A673 (cell line): ENCODE measurements around the gene RAPGEF4. TPM values are rescaled to one million over a fixed set of nuclear protein-coding genes. Genes with fewer than 3 reads are reported as not detected.

Experiments used
- BruUV-seq: library from RNA; stranded (reverse); fragments of 400-500 nt; replicated peaks from 2 replicates; lab custom pipeline; 2021; lab: Mats Ljungman, UMichigan
- CTCF ChIA-PET: fragments of 300-600 bp; sonication (Branson Sonifier 250); formaldehyde crosslinking; loops from one replicate; lab custom pipeline; 2022; ENCODE audit warnings: antibody characterized with exemption; lab: Charles Lee
- POLR2A ChIA-PET: fragments of 300-600 bp; sonication (Branson Sonifier 250); formaldehyde crosslinking; loops from one replicate; lab custom pipeline; 2022; ENCODE audit warnings: antibody characterized with exemption; ENCODE audit not compliant: low non-redundant PET; lab: Charles Lee
- DNase-seq: peaks from one replicate; pipeline ENCODE4 v3.0.0-alpha.2; 2015; ENCODE audit warnings: low spot score
- H3K27ac ChIP-seq: fragments of 200-600 bp; sonication (generic); 2 replicates; pipeline ENCODE4 v1.5.1; 2016; ENCODE audit warnings: mixed run types, low read depth, mild to moderate bottlenecking, mixed read lengths, antibody characterized with exemption, low read length; ENCODE audit not compliant: poor library complexity, severe bottlenecking
- H3K27me3 ChIP-seq: fragments of 200-600 bp; sonication (generic); replicated peaks from 2 replicates; pipeline ENCODE4 v1.6.1; 2017; ENCODE audit warnings: mixed run types, low read depth, mild to moderate bottlenecking, mixed read lengths, antibody characterized with exemption, low read length; ENCODE audit not compliant: insufficient read depth, poor library complexity
- H3K36me3 ChIP-seq: fragments of 200-600 bp; sonication (generic); 2 replicates; pipeline ENCODE4 v1.6.1; 2016; ENCODE audit warnings: mixed run types, mild to moderate bottlenecking, mixed read lengths, antibody characterized with exemption, low read length; ENCODE audit not compliant: insufficient read depth, poor library complexity, severe bottlenecking
- H3K4me1 ChIP-seq: fragments of 200-600 bp; sonication (generic); 2 replicates; pipeline ENCODE4 v1.6.1; 2017; ENCODE audit warnings: mixed run types, mild to moderate bottlenecking, mixed read lengths, antibody characterized with exemption, low read length; ENCODE audit not compliant: insufficient read depth, poor library complexity, severe bottlenecking
- H3K4me3 ChIP-seq: fragments of 200-600 bp; sonication (generic); 2 replicates; pipeline ENCODE4 v1.5.1; 2016; ENCODE audit warnings: low read depth, mixed run types, mild to moderate bottlenecking, mixed read lengths, low read length; ENCODE audit not compliant: poor library complexity, severe bottlenecking
- H3K9me3 ChIP-seq: fragments of 200-600 bp; sonication (generic); 2 replicates; pipeline ENCODE4 v1.6.1; 2016; ENCODE audit warnings: mixed run types, low read depth, mild to moderate bottlenecking, mixed read lengths, antibody characterized with exemption, low read length; ENCODE audit not compliant: poor library complexity, severe bottlenecking
- CTCF ChIP-seq: fragments of 300-800, 200-600 bp; sonication (generic); conservative IDR thresholded peaks from 2 replicates; pipeline ENCODE4 v1.5.1; 2017; ENCODE audit warnings: low read depth, mild to moderate bottlenecking, antibody characterized with exemption, low read length, moderate library complexity, mixed read lengths
- EZH2 ChIP-seq: fragments of 200-600 bp; sonication (generic); IDR thresholded peaks from 2 replicates; pipeline ENCODE4 v1.6.1; 2017; ENCODE audit warnings: borderline replicate concordance, low read depth, mild to moderate bottlenecking, mixed read lengths, antibody characterized with exemption, low read length; ENCODE audit not compliant: poor library complexity, severe bottlenecking
- intact Hi-C: fragments of 100-400 bp; cut with micrococcal nuclease; formaldehyde crosslinking; loops from one replicate; pipeline ENCODE4 v1.10.0; 2022; ENCODE audit not compliant: unreplicated experiment
- total RNA-seq: library from RNA; stranded (reverse); gene quantifications from 2 replicates; pipeline ENCODE4 v1.2.3, GENCODE V29; 2021

Gene RAPGEF4
- total RNA-seq, 1 experiment from 2014 or later, result 0.26 TPM

GRCh38 chr2:172972005-172972619 is 236.5 kb downstream of the RAPGEF4 start:
- intact Hi-C loops, result no loop called here
- no peak overlapping the region for H3K4me3 ChIP-seq
- no TSS peak for BruUV-seq

GRCh38 chr2:172974762-172975161 is 239.1 kb downstream of the RAPGEF4 start:
- TF ChIP-seq CTCF (no peak), EZH2 (no peak)
- BruUV-seq, result no TSS peak
- no peaks in the 10 kb centered on the region for H3K9me3 ChIP-seq
- no peak overlapping the region for H3K27ac ChIP-seq
- peaks cover 19% of the 10 kb centered on the region for H3K27me3 ChIP-seq
- H3K36me3 ChIP-seq, result no peaks in the 10 kb centered on the region
- intact Hi-C loops, result no loop called here
- H3K4me1 ChIP-seq, result no peaks in the 10 kb centered on the region
- ChIA-PET POLR2A (no interaction called here), CTCF (interaction anchor here (0.6 kb wide), 1 partner anchor 1488 kb away, joined by 4 read pairs; no protein-coding TSS in a partner anchor)
- DNase-seq, result no peak
- no peak overlapping the region for H3K4me3 ChIP-seq

More at GRCh38 chr2:172972005-172972619, 236.5 kb downstream of the RAPGEF4 start:
- TF ChIP-seq EZH2 (no peak), CTCF (peak; percentile 83)
- H3K27ac ChIP-seq, result no peak overlapping the region
- ChIA-PET POLR2A (no interaction called here), CTCF (interaction anchor here (0.8 to 0.9 kb wide), 2 partner anchors 41 to 534 kb away, joined by 3 read pairs; no protein-coding TSS in a partner anchor)
- H3K27me3 ChIP-seq, result peaks cover 19% of the 10 kb centered on the region
- no peaks in the 10 kb centered on the region for H3K4me1 ChIP-seq
- no peaks in the 10 kb centered on the region for H3K9me3 ChIP-seq
- no peaks in the 10 kb centered on the region for H3K36me3 ChIP-seq
- DNase-seq, result peak; percentile 60

GRCh38 chr2:172976116-172976515 is 240.5 kb downstream of the RAPGEF4 start:
- DNase-seq, result no peak
- H3K4me3 ChIP-seq, result no peak overlapping the region
- TF ChIP-seq EZH2 (no peak), CTCF (no peak)
- H3K27ac ChIP-seq, result no peak overlapping the region
- peaks cover 19% of the 10 kb centered on the region for H3K27me3 ChIP-seq
- ChIA-PET POLR2A (no interaction called here), CTCF (no interaction called here)
- H3K9me3 ChIP-seq, result no peaks in the 10 kb centered on the region
- H3K36me3 ChIP-seq, result no peaks in the 10 kb centered on the region
- BruUV-seq, result no TSS peak
- intact Hi-C loops, result no loop called here
- H3K4me1 ChIP-seq, result no peaks in the 10 kb centered on the region
